ENCODE results near the gene ZNF208. TPM values are rescaled to one million over a fixed set of nuclear protein-coding genes. Genes with fewer than 3 reads are reported as not detected.
"Not testable (repeated sequence)": the region's sequence is repeated elsewhere in the genome, so short reads cannot be mapped to it uniquely, and the experiment has no call there.

ZNF208 gene
- total and polyA plus RNA-seq, 4 experiments from 2014 or later: 1.6 to 13.0 (median 6.1) TPM

GRCh38 chr19:21910318-21910717, 100.4 kb downstream of the ZNF208 start:
- no peak for DNase-seq
- ChIA-PET POLR2A (ENCODE audit: partially characterized antibody) (no interaction called here), CTCF (ENCODE audit: partially characterized antibody) (no interaction called here)
- no peaks in the 10 kb centered on the region for H3K4me1 Mint-ChIP-seq
- no peaks in the 10 kb centered on the region for H3K9me3 ChIP-seq (ENCODE audit: control insufficient read depth in 1 of 2, low read length in 2 of 2)
- no peaks in the 10 kb centered on the region for H3K4me1 ChIP-seq (ENCODE audit: insufficient read depth, low read length)
- no peak overlapping the region for H3K4me3 ChIP-seq (ENCODE audit: low read length in 2 of 2)
- H3K27me3 ChIP-seq (ENCODE audit: insufficient read depth, low read length): no peaks in the 10 kb centered on the region
- no peak overlapping the region for H3K4me3 Mint-ChIP-seq
- no peak overlapping the region for H3K27ac ChIP-seq (ENCODE audit: low read depth, low read length)
- H3K27me3 Mint-ChIP-seq: no peaks in the 10 kb centered on the region
- intact Hi-C loops (cut with micrococcal nuclease): no loop called here
- no peak overlapping the region for H3K27ac Mint-ChIP-seq
- H3K36me3 Mint-ChIP-seq: no peaks in the 10 kb centered on the region
- H3K36me3 ChIP-seq (ENCODE audit: insufficient read depth, low read length): no peaks in the 10 kb centered on the region
- peaks cover 0 to 24% (median 4%) of the 10 kb centered on the region in 8 donors for H3K9me3 Mint-ChIP-seq

- no peak overlapping the region for H3K4me3 ChIP-seq (ENCODE audit: low read length in 2 of 2)
These were observed 102.7 kb downstream of the ZNF208 start for GRCh38 chr19:21908066-21908465.

GRCh38 chr19:21907516-21907915, 103.2 kb downstream of the ZNF208 start:
- H3K36me3 Mint-ChIP-seq: no peaks in the 10 kb centered on the region
- Histone ChIP-seq H3K4me1 (ENCODE audit: insufficient read depth, low read length) (no peaks in the 10 kb centered on the region), H3K27me3 (ENCODE audit: insufficient read depth, low read length) (no peaks in the 10 kb centered on the region), H3K9me3 (ENCODE audit: control insufficient read depth in 1 of 2, low read length in 2 of 2) (no peaks in the 10 kb centered on the region), H3K36me3 (ENCODE audit: insufficient read depth, low read length) (no peaks in the 10 kb centered on the region), H3K27ac (ENCODE audit: low read depth, low read length) (no peak overlapping the region), H3K4me3 (ENCODE audit: low read length in 2 of 2) (no peak overlapping the region)
- H3K27me3 Mint-ChIP-seq: no peaks in the 10 kb centered on the region
- ChIA-PET POLR2A (ENCODE audit: partially characterized antibody) (no interaction called here), CTCF (ENCODE audit: partially characterized antibody) (no interaction called here)
- peaks cover 0 to 16% (median 5%) of the 10 kb centered on the region in 8 donors for H3K9me3 Mint-ChIP-seq
- no peaks in the 10 kb centered on the region for H3K4me1 Mint-ChIP-seq
- intact Hi-C loops (cut with micrococcal nuclease): no loop called here
- no peak overlapping the region for H3K4me3 Mint-ChIP-seq
- no peak for DNase-seq
- no peak overlapping the region for H3K27ac Mint-ChIP-seq

More at GRCh38 chr19:21908066-21908465, 102.7 kb downstream of the ZNF208 start:
- Mint-ChIP-seq H3K4me1 (no peaks in the 10 kb centered on the region), H3K27me3 (no peaks in the 10 kb centered on the region), H3K4me3 (no peak overlapping the region), H3K9me3 (peaks cover 0 to 20% (median 5%) of the 10 kb centered on the region in 8 donors), H3K36me3 (no peaks in the 10 kb centered on the region), H3K27ac (no peak overlapping the region)
- intact Hi-C loops (cut with micrococcal nuclease): no loop called here
- Histone ChIP-seq H3K36me3 (ENCODE audit: insufficient read depth, low read length) (no peaks in the 10 kb centered on the region), H3K27me3 (ENCODE audit: insufficient read depth, low read length) (no peaks in the 10 kb centered on the region), H3K27ac (ENCODE audit: low read depth, low read length) (no peak overlapping the region), H3K9me3 (ENCODE audit: control insufficient read depth in 1 of 2, low read length in 2 of 2) (no peaks in the 10 kb centered on the region), H3K4me1 (ENCODE audit: insufficient read depth, low read length) (no peaks in the 10 kb centered on the region)
- ChIA-PET CTCF (ENCODE audit: partially characterized antibody) (no interaction called here), POLR2A (ENCODE audit: partially characterized antibody) (no interaction called here)
- DNase-seq: no peak

- H3K27me3 Mint-ChIP-seq: no peaks in the 10 kb centered on the region
- DNase-seq: no peak
- H3K4me1 Mint-ChIP-seq: no peaks in the 10 kb centered on the region
- Histone ChIP-seq H3K4me3 (ENCODE audit: low read length in 2 of 2) (no peak overlapping the region), H3K9me3 (ENCODE audit: control insufficient read depth in 1 of 2, low read length in 2 of 2) (no peaks in the 10 kb centered on the region), H3K4me1 (ENCODE audit: insufficient read depth, low read length) (no peaks in the 10 kb centered on the region), H3K27me3 (ENCODE audit: insufficient read depth, low read length) (no peaks in the 10 kb centered on the region), H3K27ac (ENCODE audit: low read depth, low read length) (no peak overlapping the region), H3K36me3 (ENCODE audit: insufficient read depth, low read length) (no peaks in the 10 kb centered on the region)
- POLR2A ChIA-PET (ENCODE audit: partially characterized antibody): no interaction called here
- H3K9me3 Mint-ChIP-seq: peaks cover 4 to 31% (median 13%) of the 10 kb centered on the region in 8 donors
- intact Hi-C loops (cut with micrococcal nuclease): no loop called here
- H3K4me3 Mint-ChIP-seq: no peak overlapping the region
- no peaks in the 10 kb centered on the region for H3K36me3 Mint-ChIP-seq
- CTCF ChIA-PET (ENCODE audit: partially characterized antibody): interaction anchor here (1.0 kb wide), 1 partner anchor 9 kb away, joined by 3 read pairs; no protein-coding TSS in a partner anchor
- no peak overlapping the region for H3K27ac Mint-ChIP-seq
These were observed 108.2 kb downstream of the ZNF208 start for GRCh38 chr19:21902571-21902970.

GRCh38 chr19:21901861-21902260, 108.9 kb downstream of the ZNF208 start:
- Mint-ChIP-seq H3K4me3 (no peak overlapping the region), H3K9me3 (peaks cover 4 to 38% (median 13%) of the 10 kb centered on the region in 8 donors), H3K4me1 (no peaks in the 10 kb centered on the region), H3K27me3 (no peaks in the 10 kb centered on the region), H3K27ac (no peak overlapping the region), H3K36me3 (no peaks in the 10 kb centered on the region)
- H3K4me3 ChIP-seq (ENCODE audit: low read length in 2 of 2): no peak overlapping the region
- H3K4me1 ChIP-seq (ENCODE audit: insufficient read depth, low read length): no peaks in the 10 kb centered on the region
- POLR2A ChIA-PET (ENCODE audit: partially characterized antibody): no interaction called here
- DNase-seq: no peak
- H3K27ac ChIP-seq (ENCODE audit: low read depth, low read length): no peak overlapping the region
- intact Hi-C loops (cut with micrococcal nuclease): no loop called here
- no peaks in the 10 kb centered on the region for H3K27me3 ChIP-seq (ENCODE audit: insufficient read depth, low read length)
- no peaks in the 10 kb centered on the region for H3K9me3 ChIP-seq (ENCODE audit: control insufficient read depth in 1 of 2, low read length in 2 of 2)
- CTCF ChIA-PET (ENCODE audit: partially characterized antibody): interaction anchor here (1.0 kb wide), 1 partner anchor 9 kb away, joined by 3 read pairs; no protein-coding TSS in a partner anchor
- H3K36me3 ChIP-seq (ENCODE audit: insufficient read depth, low read length): no peaks in the 10 kb centered on the region

GRCh38 chr19:21900401-21900800, 110.3 kb downstream of the ZNF208 start:
- no peak for DNase-seq
- H3K4me3 ChIP-seq (ENCODE audit: low read length in 2 of 2): no peak overlapping the region
- H3K36me3 ChIP-seq (ENCODE audit: insufficient read depth, low read length): no peaks in the 10 kb centered on the region
- Mint-ChIP-seq H3K9me3 (peaks cover 4 to 44% (median 21%) of the 10 kb centered on the region in 8 donors), H3K4me1 (no peaks in the 10 kb centered on the region), H3K4me3 (no peak overlapping the region), H3K36me3 (no peaks in the 10 kb centered on the region), H3K27me3 (no peaks in the 10 kb centered on the region), H3K27ac (no peak overlapping the region)
- ChIA-PET CTCF (ENCODE audit: partially characterized antibody) (no interaction called here), POLR2A (ENCODE audit: partially characterized antibody) (no interaction called here)
- H3K9me3 ChIP-seq (ENCODE audit: control insufficient read depth in 1 of 2, low read length in 2 of 2): no peaks in the 10 kb centered on the region
- H3K27ac ChIP-seq (ENCODE audit: low read depth, low read length): no peak overlapping the region
- intact Hi-C loops (cut with micrococcal nuclease): no loop called here
- H3K4me1 ChIP-seq (ENCODE audit: insufficient read depth, low read length): no peaks in the 10 kb centered on the region
- no peaks in the 10 kb centered on the region for H3K27me3 ChIP-seq (ENCODE audit: insufficient read depth, low read length)

GRCh38 chr19:21891086-21891485, 119.7 kb downstream of the ZNF208 start:
- no peak overlapping the region for H3K4me3 ChIP-seq (ENCODE audit: low read length in 2 of 2)
- no peaks in the 10 kb centered on the region for H3K36me3 ChIP-seq (ENCODE audit: insufficient read depth, low read length)
- no peak overlapping the region for H3K27ac Mint-ChIP-seq
- ChIA-PET POLR2A (ENCODE audit: partially characterized antibody) (no interaction called here), CTCF (ENCODE audit: partially characterized antibody) (no interaction called here)
- no peak overlapping the region for H3K4me3 Mint-ChIP-seq
- H3K27me3 ChIP-seq (ENCODE audit: insufficient read depth, low read length): no peaks in the 10 kb centered on the region
- DNase-seq: no peak
- H3K9me3 Mint-ChIP-seq: peaks cover 0 to 24% (median 9%) of the 10 kb centered on the region in 8 donors
- intact Hi-C loops (cut with micrococcal nuclease): loop anchor here (10.0 kb wide), 1 partner anchor 406 kb away; no protein-coding TSS in a partner anchor
- peaks cover 0 to 2% (median 0%) of the 10 kb centered on the region in 4 donors for H3K4me1 Mint-ChIP-seq
- no peak overlapping the region for H3K27ac ChIP-seq (ENCODE audit: low read depth, low read length)
- H3K36me3 Mint-ChIP-seq: no peaks in the 10 kb centered on the region
- H3K9me3 ChIP-seq (ENCODE audit: control insufficient read depth in 1 of 2, low read length in 2 of 2): no peaks in the 10 kb centered on the region
- H3K27me3 Mint-ChIP-seq: peaks cover 0 to under 1% of the 10 kb centered on the region in 2 donors
- no peaks in the 10 kb centered on the region for H3K4me1 ChIP-seq (ENCODE audit: insufficient read depth, low read length)

- POLR2A ChIA-PET (ENCODE audit: partially characterized antibody); H3K4me3 ChIP-seq (ENCODE audit: low read length in 2 of 2); H3K36me3 ChIP-seq (ENCODE audit: insufficient read depth, low read length); H3K9me3 ChIP-seq (ENCODE audit: control insufficient read depth in 1 of 2, low read length in 2 of 2); H3K27me3 Mint-ChIP-seq; CTCF ChIA-PET (ENCODE audit: partially characterized antibody); H3K27ac Mint-ChIP-seq; H3K4me1 Mint-ChIP-seq; H3K4me3 Mint-ChIP-seq; H3K4me1 ChIP-seq (ENCODE audit: insufficient read depth, low read length); H3K27ac ChIP-seq (ENCODE audit: low read depth, low read length); H3K27me3 ChIP-seq (ENCODE audit: insufficient read depth, low read length); H3K36me3 Mint-ChIP-seq: not testable (repeated sequence)
- peak in 4 of 5 donors; percentile 1 to 18 (median 9) for DNase-seq
- intact Hi-C loops (cut with micrococcal nuclease): loop anchor here (1.0 to 10.0 kb wide), 2 partner anchors 405 to 687 kb away; no protein-coding TSS in a partner anchor
- H3K9me3 Mint-ChIP-seq: peaks cover 0 to 13% (median 4%) of the 10 kb centered on the region in 8 donors
These were observed 120.7 kb downstream of the ZNF208 start for GRCh38 chr19:21890017-21890416.
